Measurements from ENCODE around the gene DNAH7.
A peak's percentile ranks its signal among the peaks of the same experiment; 100 is the strongest.
"Not testable (repeated sequence)": the region's sequence is repeated elsewhere in the genome, so short reads cannot be mapped to it uniquely, and the experiment has no call there.

Gene DNAH7

DNA sequence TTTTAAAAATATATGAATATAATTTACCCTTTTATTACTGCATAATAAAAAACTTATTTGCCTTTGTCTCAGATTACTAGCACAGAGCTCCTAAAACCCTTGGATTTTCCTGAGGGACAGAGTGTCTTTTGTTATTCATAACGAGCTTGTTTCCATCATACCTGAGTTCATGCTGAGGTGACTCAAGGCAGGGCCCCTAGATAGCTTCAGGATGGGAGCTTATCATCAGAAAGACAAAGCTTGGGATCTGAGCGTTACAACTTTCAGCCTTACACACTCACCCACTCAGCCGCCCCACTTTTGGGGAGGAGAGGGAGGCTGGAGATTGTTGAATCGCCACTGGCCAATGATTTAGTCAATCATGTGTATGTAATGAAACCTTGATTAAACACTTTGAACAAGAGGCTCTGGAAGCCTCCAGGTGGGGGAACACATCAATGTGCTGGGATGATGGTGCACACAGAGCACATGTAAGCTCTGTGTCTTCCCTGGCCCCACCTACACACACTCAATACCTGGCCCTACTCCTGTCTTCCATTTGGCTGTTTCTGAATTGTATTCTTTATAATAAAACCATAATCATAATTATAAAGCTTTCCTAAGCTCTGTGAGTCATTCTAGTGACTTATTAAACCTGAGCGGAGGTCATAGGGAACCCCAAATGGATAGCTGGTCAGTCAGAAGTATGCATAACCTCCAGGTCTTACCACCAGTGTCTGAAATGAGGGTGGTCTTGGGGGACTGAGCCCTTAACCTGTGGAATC lies 28.5 kb upstream of the DNAH7 start:
- no peak for TF ChIP-seq CTCF (conservative IDR thresholded peaks at IDR 0.05; ENCODE audit: low read depth)
- DNase-seq (ENCODE audit: low spot score): no peak
- CTCF ChIA-PET: interaction anchor here (0.5 to 1.6 kb wide), 4 partner anchors 49 to 605 kb away, joined by 3 to 4 read pairs (median 3); no protein-coding TSS in a partner anchor
- no peak overlapping the region for H3K27ac ChIP-seq
- POLR2A ChIA-PET (ENCODE audit: low non-redundant PET): no interaction called here

- ChIA-PET CTCF (no interaction called here), POLR2A (ENCODE audit: low non-redundant PET) (no interaction called here)
- no peak overlapping the region for H3K27ac ChIP-seq
- no peak for DNase-seq (ENCODE audit: low spot score)
- no peak for TF ChIP-seq CTCF (conservative IDR thresholded peaks at IDR 0.05; ENCODE audit: low read depth)
These were observed 27.6 kb upstream of the DNAH7 start for GRCh38 chr2:196096264-196096663.

- POLR2A ChIA-PET (ENCODE audit: low non-redundant PET); DNase-seq (ENCODE audit: low spot score); H3K27ac ChIP-seq; CTCF ChIA-PET: not testable (repeated sequence)
These were observed 20.8 kb upstream of the DNAH7 start for GRCh38 chr2:196089448-196089847.

- peak; percentile 42 for DNase-seq (ENCODE audit: low spot score)
- ChIA-PET POLR2A (ENCODE audit: low non-redundant PET) (interaction anchor here (0.6 kb wide), 1 partner anchor 190 kb away, joined by 7 read pairs; no protein-coding TSS in a partner anchor), CTCF (no interaction called here)
- H3K27ac ChIP-seq: peak overlapping the region; percentile 45
- TF ChIP-seq CTCF (conservative IDR thresholded peaks at IDR 0.05; ENCODE audit: low read depth): no peak
These were observed 19.6 kb upstream of the DNAH7 start for GRCh38 chr2:196088203-196088602.

- ChIA-PET CTCF (interaction anchor here (0.9 to 1.4 kb wide), 2 partner anchors 9 to 19 kb away, joined by 3 to 4 read pairs; partner anchors contain the start of gene DNAH7), POLR2A (ENCODE audit: low non-redundant PET) (no interaction called here)
These were observed 18.1 kb upstream of the DNAH7 start for GRCh38 chr2:196086517-196087368.

GRCh38 chr2:196083601-196084000 lies 15.0 kb upstream of the DNAH7 start:
- ChIA-PET POLR2A (ENCODE audit: low non-redundant PET) (no interaction called here), CTCF (interaction anchor here (0.6 to 1.2 kb wide), 2 partner anchors 214 to 253 kb away, joined by 3 to 5 read pairs; no protein-coding TSS in a partner anchor)
- no peak for TF ChIP-seq CTCF (conservative IDR thresholded peaks at IDR 0.05; ENCODE audit: low read depth)
- DNase-seq (ENCODE audit: low spot score): no peak
- no peak overlapping the region for H3K27ac ChIP-seq

More at GRCh38 chr2:196086517-196087368, 18.1 kb upstream of the DNAH7 start:
- DNase-seq (ENCODE audit: low spot score): no peak
- H3K27ac ChIP-seq: no peak overlapping the region
- TF ChIP-seq CTCF (conservative IDR thresholded peaks at IDR 0.05; ENCODE audit: low read depth): no peak
